Measurements from ENCODE around the gene CBFA2T3.

CBFA2T3 gene

DNA sequence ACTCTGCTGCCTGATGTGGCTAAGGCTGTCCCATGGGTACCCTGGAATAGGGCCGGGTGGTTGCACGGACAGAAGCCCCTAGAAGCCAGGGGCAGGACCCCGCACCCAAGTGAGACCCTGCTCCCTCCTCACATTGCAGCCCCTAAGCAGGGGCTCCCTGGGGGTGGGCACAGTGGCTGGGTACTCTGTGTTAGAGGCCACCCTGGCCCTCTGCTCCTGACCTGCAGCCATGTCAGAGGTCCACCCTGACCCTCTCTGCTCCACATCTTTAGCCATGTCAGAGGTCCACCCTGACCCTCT, 2.1 kb downstream of the CBFA2T3 start:
- no peak for DNase-seq

DNA sequence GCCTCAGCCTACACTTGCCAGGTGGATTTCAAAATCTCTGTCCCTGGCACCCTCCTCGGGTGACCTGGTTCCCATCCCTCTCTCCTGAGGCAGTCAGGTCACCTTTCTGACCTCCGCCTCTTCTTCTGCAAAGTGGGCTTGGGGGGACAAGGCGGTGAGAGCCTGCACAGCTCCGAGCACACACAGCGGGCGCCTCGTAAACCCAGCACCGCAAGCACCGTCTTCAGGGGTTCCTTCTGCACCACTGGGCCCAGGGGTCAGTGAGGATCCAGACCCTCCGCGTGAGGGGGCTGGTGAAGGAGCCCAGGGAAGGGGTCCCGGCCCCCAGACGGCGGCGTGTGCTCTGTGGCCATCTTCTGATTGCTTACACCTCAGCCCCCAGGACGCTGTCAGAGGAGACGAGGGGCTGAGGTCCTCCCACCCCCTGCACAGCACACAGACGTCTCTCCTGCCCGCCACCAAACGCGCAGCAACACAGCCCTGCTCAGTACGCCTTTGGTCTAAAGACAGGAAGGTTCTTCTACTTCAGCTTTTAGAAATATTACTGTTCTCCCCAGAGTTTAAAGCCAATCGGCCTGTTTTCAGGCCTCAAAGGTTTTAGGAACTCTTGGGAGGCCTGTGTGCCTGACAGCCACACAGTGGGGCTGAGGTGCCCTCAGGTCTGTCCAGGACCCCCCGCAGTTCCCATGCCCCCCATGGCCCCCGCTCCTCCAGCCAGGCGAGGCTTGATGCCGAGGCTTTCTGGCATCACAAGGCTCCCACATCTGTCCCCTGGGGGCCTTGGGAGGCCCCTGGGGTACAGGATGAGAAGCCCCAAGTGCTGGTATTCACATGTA, 2.7 kb downstream of the CBFA2T3 start:
- DNase-seq: no peak

- no peak for DNase-seq
Measured at GRCh38 chr16:88973415-88974050, 3.5 kb downstream of the CBFA2T3 start.

GRCh38 chr16:88973007-88973410, 4.0 kb downstream of the CBFA2T3 start:
- DNase-seq: no peak

DNA sequence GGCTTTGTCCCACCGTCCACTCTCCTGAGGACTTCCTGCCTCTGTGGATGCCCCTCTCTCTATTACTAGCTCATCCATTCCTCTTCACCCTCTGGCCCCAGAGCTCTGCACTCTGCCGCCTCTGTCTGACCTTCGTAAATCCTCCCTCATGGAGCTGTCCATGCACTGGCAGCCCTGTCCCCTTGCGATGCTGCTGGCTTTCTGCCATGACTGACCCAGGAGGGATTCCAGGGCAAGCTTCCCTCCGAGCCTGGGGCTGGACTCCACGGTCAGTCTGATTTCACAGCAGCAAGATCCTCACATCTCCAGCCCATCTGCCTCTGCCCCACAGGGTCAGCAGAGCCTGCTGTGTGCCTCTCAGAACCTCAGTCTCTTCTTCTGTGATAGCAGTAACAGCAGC, 4.7 kb downstream of the CBFA2T3 start:
- no peak for DNase-seq

DNA sequence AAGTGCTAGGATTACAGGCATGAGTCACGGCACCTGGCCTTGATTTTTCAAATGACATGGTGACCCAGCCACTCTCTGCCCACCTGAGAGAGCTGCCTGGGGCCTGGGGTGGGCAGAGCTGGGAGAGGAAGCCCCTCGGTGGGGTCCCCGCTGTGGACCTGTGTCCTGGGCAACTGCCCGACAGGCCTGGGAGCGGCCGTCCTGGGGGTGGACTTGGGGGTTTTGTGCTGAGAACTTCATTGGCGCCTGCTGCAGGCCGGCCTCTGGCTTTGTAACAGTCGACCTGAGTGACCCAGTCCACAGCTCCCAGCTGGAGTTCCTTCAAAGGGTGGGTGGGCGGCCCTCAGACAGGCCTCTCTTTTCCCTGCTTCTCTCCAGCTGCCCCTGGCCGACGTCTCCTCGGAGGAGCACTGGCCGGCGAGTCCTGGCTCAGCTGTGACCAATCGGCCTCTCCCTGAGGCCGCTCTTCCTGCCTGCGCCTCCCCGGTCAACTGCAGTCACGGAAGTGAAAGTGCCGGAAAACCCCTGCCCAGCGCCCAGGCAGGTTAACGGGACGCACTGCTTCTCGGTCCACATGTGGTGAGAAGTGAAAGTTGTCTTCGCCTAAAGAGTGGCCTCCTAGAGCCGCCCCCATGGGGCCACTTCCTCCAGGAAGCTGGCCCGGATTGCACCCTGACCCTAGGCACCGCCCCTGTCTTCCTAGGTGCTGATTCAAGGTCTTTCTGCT, 5.5 kb downstream of the CBFA2T3 start:
- DNase-seq: no peak

- no peak for DNase-seq
Measured at GRCh38 chr16:88970539-88971065, 6.4 kb downstream of the CBFA2T3 start.

DNA sequence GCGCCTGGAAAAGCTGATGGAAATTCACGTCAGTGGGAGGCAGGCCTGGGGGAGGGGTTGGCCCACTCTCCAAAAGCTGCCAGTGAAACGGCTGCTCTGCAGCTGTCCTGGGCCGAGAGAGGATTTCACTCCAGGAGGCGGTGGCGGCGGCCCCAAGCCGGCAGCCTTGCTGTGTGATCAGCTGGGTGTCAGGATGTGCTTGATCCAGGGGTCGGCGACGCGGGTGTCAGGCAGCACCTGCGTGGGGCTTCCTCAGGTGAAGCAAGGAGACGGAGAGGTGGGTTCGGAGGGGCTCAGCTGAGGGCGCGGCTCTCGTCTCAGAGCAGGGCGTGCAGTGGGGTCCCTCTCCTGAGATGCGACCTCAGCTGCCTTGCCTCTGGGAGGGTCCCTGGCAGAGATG, 7.0 kb downstream of the CBFA2T3 start:
- no peak for DNase-seq

GRCh38 chr16:88969361-88969831, 7.6 kb downstream of the CBFA2T3 start:
- no peak for DNase-seq

DNA sequence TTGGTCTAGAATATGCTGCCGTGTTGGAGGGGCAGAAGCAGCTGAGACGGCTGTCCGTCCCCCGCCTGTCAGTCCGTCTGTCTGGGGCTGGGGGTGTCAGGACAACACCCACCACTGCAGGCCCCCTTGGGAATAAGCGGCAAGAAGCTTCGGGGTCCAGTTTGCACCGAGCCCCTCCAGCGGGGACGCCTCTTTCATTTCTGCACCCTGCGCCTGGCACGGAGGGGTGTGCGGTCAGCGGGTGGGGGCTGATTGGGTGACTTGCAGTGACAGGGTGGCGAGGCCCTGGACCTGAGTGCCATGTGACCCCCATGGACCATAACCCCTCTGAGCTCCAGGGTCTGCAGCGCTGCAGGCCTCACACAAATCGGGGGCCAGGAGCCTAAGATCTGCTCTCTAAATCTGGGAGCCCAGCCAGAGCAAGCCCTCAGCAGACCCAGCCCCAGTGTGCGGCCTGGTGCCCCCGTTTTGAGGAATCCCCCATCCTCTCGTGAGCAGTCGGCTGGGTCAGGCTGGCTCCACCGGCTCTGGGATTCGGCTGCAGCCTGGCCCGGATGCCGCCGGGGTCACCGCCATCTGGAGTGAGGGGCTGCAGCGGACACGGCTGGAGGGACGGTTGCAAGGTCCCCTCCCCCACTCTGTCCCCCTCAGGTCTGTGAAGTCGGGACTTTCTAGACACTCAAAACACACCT, 8.3 kb downstream of the CBFA2T3 start:
- no peak for DNase-seq

GRCh38 chr16:88967830-88968588, 9.0 kb downstream of the CBFA2T3 start:
- DNase-seq: no peak

- no peak for DNase-seq
Measured at GRCh38 chr16:88966986-88967829, 9.8 kb downstream of the CBFA2T3 start.

DNA sequence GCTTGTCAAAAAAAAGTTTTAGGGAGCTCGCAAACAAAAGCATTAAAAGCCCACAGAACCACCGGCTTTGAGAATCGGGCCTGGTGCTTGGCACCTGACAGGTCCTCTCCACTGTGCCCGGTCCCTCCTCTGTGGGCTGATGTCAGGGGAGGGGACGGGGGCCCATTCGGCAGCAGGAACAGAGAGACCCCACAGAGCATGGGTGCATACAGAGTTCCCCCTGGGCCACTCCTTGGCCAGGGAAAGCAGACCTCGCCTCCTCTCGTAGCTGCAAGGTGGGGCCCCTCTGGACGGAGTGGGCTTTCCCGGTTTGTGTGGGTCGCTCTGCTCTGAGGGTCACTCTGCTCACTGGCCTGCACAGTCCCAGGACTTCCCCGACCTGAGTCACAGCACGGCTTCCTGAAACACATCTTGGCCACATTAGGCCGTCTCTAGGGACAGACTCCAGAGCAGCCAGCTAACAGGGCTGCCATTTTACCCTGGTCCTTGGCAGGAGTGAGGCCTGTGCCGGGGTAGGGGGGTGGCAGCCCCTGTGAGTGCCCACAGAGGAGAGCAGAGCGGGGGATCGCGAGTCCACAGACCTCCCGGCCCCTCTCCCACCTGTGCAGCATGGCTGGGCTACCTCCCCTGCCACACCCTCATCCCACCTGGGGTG, 11.1 kb downstream of the CBFA2T3 start:
- no peak for DNase-seq

DNA sequence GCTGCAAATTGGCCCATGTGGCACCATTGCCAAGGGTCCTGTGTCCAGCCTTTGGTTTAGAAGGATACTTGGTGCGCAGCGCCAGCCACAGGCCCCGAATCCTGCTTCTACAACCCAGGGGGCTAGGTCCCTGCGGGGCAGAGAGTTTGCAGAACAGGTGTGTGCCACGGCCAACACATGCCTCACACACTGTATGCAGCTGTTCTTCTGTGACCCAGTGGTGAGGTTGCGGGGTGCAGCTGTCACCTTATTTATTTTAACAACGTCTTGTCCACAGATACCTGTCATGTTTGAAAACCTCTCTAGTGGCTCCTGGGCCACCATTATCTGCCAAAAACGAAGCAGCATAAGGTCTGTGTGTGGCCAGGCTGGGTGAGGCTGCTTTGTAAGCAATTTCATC, 11.6 kb downstream of the CBFA2T3 start:
- no peak for DNase-seq

- DNase-seq: no peak
Measured at GRCh38 chr16:88964636-88965035, 12.4 kb downstream of the CBFA2T3 start.

- DNase-seq: no peak
Measured at GRCh38 chr16:88963583-88963982, 13.4 kb downstream of the CBFA2T3 start.

GRCh38 chr16:88962478-88963152, 14.4 kb downstream of the CBFA2T3 start:
- no peak for DNase-seq

DNA sequence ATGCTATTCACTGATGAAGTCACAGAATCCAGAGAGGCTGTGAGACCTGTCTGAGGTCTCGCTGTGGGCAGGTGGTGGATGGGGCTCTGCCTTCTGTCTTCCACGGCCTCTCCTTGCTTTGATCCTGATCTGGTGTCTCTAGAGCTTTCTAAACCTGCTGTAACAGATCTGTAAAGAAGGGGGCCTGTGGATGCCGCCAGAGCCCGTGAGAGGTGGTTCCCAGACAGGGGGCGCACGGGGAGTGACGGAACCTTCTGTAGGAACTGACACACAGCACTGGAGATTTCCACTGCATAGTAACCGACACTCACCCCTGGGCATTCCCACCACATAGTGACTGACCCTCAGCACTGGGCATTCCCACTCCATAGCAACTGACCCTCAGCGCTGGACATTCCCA, 16.0 kb downstream of the CBFA2T3 start:
- no peak for DNase-seq

DNA sequence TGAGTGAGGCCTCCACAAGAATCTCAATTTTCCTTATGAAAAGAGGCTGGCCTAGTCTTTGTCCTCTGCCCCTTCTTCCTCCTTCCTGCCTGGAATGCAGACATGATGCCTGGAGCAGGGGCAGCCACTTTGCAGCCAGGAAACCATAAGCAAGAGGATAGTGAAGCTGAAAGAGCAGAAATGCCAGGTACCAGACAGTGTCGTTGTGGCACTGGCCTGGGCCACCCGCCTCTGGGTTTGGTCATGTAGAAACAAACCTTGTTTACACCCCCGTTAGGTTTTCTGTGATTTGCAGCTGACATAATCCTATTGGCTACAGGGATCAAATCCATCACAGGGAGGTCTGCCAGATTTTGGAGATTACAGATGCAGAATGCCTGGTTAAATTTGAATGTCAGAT, 16.5 kb downstream of the CBFA2T3 start:
- no peak for DNase-seq

GRCh38 chr16:88959022-88959421, 18.0 kb downstream of the CBFA2T3 start:
- no peak for DNase-seq

Measured in stimulated activated CD4-positive, alpha-beta T cell treated with anti-CD3 and anti-CD28 coated beads, Interleukin-12 subunit alpha, Interleukin-12 subunit beta, amount 100 ng/mL, for 4 hours (primary cell).